CD4-positive, alpha-beta T cell treated with Interferon alpha-2 for 1 hour (primary cell): ENCODE data around the gene CRTC3.
"Not testable (repeated sequence)": the region's sequence is repeated elsewhere in the genome, so short reads cannot be mapped to it uniquely, and the experiment has no call there.

Source experiments
- DNase-seq, 2 donors: peaks; one replicate each; pipeline ENCODE4 v3.0.0-alpha.2; 2020 to 2022

Gene CRTC3

GRCh38 chr15:90683371-90683770 is 153.6 kb downstream of the CRTC3 start:
- no peak for DNase-seq

DNA sequence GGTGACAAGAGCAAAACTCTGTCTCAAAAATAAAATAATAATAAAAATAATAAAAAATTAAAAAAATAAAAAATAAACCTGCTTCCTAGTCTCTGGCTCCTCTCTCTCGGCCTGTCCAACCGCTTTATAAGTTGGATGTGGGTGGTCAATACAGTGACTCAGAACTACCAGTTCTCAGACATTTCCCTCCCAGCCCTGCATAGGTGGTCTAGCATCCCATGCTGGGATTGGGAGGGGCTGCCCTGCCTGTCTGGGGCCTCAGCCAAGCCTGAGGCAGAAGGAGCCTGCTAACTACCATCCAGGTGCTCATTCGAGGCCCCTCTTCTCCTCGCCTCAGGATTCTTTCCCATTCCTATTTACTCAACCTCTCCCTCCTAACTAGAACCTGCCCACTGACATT is 154.2 kb downstream of the CRTC3 start:
- no peak for DNase-seq

DNA sequence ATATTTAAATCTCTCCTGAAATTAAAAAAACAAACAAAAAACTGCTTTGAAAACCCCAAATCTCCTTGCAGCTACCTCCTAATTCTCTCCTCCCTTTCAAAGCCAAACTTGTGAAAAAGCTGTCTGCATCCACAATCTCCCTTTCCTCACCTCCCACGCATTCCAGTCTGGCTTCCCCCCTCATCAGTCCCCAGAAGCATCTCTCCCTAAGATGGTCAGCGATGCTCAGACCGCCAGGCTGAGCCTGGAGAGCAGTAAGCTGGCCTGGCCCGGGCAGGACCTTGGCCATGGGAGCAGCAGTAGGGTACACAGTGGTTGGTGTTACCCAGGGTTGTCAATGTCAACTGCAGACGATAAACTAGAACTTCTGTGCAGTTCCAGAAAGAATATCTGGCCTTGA is 154.6 kb downstream of the CRTC3 start:
- no peak for DNase-seq

DNA sequence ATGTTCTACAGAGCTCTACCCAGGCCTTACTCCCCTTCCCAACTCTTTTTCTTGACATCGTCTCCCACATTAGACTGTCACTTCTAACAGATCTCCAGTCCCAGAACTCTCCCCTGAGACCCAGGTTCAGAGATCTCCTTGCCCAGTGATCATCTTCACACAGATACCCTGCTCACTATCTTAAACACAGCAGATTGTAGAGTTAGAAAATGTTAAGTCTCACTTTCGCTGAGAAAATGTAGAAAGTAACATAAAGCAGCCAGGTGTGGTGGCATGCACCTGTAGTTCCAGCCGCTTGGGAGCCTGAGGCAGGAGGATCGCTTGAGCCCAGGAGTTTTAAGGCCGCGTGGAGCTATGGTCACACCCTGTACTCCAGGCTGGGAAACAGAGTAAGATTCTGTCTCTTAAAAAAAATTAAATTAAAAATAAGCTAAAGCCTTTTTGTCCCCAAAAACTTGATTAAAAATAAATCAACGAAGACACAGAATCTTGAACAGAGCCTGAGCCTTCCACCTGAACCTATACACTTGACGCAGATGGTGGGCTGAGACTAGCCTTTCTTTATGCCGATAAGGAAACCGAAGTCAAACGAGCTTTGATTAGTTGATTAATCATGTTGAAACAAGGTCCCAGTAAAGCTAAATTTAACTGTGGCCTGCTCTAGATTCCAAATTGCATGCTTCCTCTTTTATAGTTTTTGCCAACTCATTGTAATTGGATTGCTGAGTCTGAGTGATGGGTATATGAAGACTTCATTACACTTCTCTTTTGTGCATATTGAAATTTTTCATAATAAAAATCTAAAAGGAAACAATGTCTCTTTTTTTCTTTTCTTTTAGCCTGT is 156.1 kb downstream of the CRTC3 start:
- DNase-seq, result peak in 1 of 2 donors; percentile 16

DNA sequence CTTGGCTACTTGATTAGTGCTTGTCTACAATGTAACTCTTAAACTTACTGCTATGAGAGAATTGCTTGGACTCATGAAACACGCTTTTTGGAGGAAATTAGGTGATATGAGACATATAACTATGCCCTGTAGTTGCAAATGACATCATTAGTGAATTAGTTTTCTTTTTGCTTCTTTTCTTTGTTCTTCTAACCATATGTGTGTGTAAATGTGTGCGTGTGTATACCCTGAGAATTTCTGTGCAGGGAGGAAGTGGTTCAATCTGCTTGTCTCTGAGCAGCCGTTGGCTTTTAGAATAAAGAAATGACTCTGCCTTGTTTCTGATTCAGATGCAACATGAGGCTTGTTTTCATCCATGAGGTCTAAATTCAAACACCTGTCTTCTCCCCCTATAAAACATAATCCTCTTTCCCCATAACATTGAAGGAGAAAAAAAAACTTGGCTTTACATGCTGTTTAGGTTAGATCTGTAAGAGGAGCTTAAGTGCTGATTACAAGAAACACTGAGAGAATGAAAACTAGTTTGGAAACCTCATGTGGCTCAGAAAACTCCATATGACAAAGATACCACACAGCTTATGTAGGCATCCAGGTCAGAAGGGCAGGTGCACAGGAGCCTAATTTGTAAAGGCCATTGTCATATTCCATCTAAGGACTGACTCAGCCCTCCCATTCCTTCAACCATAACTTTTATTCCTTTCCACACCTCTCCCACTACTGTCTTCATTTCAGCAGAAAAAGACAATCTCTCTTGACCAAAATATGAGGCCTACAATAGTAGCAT is 156.9 kb downstream of the CRTC3 start:
- peak; percentile 25 to 55 for DNase-seq

DNA sequence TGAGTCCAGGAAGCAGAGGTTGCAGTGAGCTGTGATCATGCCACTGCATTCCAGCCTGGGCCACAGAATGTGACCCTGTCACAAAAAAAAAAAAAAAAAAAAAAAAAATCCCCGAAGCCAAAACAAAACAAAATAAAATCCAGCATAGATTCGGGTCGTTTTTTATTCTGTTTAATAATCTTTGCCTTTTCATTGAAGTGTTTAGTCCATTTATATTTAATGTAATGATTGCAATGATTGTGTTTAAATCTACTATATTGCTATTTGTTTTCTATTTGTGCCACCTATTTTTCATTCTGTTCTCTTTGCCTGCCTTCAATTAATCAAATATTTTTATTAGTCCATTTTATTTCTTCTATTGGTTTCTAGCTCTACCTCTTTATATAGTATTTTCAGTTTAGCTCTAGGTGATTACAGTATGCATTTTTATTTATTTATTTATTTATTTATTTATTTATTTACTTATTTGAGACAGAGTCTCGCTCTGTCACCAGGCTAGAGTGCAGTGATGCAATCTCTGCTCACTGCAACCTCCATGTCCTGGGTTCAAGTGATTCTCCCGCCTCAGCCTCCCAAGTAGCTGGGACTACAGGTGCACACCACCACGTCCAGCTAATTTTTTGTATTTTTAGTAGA is 159.7 kb downstream of the CRTC3 start:
- not testable (repeated sequence) for DNase-seq

DNA sequence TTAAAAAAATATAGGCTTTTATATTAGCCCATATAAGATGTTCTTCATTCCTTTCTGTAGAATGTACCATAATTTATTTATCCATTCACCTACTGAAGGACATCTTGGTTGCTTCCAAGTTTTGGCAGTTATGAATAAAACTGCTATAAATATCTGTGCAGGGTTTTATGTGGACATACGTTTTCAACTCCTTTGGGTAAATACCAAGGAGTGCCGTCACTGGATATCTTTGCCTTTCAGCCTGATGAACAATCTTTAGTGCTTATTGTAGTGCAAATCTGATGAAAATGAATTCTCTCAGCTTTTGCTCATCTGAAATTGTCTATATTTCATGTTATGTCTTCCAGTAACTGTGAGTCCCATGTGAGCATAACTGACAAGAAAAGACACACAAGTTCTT is 160.9 kb downstream of the CRTC3 start:
- DNase-seq, result no peak

DNA sequence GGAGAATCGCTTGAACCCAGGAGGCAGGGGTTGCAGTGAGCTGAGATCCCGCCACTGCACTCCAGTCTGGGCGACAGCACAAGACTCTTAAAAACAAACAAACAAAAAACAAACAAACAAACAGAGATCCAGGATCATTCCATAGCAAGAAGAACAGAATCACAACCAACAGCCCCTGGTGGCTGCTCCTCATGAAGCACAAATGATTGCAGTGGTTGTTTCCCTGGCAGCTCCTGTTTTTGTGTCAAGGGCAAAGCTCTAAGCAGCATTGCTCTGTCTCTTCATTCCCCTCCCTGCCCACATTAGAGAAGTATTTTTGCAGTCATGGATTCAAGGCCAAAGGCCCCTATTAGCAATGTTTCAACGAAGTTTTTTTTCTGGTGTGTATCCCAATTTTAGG is 161.6 kb downstream of the CRTC3 start:
- no peak for DNase-seq

DNA sequence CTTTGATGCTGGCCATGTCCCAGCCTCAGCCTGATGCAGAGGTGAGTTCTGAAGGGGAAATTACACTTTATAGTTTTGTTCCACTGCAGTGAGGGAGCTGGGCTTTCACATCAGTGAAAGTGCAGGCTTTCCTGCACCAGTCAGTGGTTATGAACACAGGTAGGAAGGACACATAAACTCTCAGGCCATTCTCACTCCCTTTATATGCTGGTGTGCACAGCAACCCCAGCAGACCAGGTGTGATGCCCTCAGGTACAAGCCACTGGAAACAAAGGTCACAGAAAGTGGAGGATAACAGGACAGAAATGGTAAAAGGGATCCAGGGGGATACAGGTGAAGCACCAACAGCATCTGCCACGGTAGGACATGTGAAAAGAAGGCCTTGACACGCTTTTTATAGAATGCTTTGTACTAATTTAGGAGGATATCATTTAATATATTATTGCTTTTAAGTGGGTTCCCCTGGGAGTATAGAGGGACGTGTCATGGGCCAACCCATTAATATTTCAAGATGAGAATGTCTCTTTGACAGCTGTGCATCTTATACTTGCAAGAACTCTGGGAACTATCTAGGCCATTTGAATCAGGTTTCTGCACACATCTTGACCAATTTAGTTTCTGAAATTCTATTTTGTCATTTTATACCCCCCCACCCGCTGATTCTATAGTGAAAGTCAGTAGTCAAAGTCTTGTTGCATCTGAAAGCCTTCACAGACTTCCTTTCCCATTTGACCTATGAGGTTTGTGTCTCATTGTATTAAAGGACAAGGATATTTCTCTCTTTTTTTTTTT is 162.5 kb downstream of the CRTC3 start:
- DNase-seq, result no peak
